GM19099 (cell line): ENCODE measurements around the gene ASB6.

Experiments
- POLR2A ChIP-seq: IDR thresholded peaks from 3 replicates; pipeline ENCODE4 v1.6.1; 2011; ENCODE audit warnings: low read depth; ENCODE audit not compliant: insufficient read length; ENCODE audit errors: extremely low read depth

Gene ASB6

DNA sequence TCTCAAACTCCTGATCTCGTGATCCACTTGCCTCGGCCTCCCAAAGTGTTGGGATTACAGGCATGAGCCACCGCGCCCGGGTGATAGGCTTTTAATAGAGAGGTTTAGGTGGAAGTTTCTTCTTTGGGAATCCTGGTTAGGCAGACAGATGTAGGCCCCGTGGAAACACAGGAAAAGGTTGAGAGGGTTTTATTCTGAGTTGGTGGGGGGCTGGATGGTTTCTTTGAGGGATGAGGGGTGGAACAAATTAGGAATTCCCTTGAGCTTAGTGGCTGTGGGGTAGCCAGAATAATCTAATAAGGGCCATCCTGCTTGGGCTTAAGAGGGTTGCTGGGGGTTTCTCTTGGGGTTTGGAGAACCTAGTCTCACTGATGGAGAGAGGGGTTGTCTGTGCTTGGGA, 51.5 kb downstream of the ASB6 start:
- no peak for TF ChIP-seq POLR2A

DNA sequence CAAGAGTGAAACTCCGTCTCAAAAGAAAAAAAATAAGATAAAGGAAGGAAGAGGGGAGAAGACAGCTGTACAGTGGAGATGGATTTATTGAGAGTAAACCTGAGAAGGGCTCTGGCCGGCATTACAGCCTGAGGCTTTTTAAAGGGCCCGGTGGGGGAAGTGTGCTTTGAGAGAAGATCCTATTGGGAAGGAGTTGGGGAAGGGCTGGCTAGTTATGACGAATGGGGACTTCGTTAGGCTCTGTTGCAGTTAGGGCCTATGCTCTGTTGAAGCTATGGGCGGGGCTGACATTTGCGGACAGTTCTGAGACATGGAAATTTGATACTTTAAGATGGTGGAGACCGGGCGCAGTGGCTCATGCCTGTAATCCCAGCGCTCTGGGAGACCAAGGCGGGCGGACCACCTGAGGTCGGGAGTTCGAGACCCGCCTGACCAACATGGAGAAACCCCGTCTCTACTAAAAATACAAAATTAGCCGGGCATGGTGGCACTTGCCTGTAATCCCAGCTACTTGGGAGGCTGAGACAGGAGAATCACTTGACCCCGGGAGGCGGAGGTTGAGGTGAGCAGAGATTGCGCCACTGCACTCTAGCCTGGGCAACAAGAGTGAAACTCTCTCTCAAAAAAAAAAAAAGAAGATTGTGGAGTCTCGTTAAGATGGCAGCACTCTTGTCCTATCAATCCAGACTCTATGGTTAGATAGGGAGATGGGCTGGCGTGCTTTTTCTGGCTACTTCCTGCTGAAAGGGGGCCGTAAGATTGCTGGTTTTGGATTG, 54.3 kb downstream of the ASB6 start:
- no peak for TF ChIP-seq POLR2A

DNA sequence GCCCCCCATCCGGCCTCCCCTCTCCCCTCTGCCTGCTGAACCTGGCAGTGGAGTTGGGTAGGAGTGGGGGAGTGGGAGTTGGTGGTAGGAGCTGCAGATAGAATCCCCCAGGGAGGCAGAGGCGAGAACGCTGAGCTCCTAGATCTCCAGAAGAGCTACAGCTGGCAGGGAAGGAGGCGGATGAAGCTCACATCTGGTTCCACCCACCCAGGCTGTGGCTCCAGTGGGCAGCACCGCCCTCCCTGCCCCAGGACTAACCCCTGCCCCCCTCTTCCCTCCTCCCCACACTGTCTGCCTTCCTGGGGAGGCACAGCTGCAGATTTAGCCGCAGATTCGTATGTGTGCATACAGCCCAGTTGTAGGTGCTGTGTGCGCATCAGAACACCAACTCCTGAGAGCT, 55.3 kb downstream of the ASB6 start:
- no peak for TF ChIP-seq POLR2A

DNA sequence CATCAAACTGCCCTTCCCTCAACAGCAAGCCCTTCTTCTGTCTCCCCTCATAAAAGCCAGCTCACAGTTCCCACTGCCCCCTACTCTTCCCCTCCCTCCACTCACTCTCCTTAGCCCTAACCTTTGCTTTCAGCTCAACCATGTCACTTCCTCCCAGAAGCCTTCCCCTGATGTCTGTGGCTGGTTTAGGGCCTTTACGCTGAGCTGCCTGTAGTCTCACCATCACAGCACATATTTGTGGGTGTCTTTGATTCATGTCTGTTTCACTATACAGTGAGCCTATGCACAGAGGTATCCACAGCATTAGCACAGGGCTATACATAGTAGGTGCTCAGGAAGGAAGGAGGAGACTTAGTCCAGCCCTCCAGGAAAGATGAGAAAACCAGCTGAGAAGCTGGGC, 55.7 kb downstream of the ASB6 start:
- no peak for TF ChIP-seq POLR2A

DNA sequence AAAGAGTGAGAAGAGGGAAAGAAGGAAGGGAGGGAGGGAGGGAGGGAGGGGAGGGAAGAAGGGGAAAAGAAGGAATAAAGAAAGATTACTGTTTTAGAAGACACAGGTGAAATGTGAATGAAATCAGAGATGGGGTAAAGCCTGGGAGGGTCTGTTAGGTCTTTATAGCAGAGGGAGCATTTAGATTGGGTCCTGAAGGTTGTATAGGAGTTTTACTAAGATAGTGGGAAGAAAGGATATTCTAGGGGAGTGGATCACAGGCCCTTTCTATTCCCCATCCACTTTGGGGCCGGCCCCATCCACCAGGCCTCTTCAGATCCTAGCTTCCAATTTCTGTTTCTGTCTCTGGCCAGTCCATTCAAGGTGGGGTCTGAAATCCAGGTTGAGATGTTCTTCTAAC, 56.6 kb downstream of the ASB6 start:
- no peak for TF ChIP-seq POLR2A
